NCI-H2196 treated with DMSO at 0.1 percent for 48 hours (cell line): ENCODE measurements around the gene S100A4.
"Not testable (repeated sequence)": the region's sequence is repeated elsewhere in the genome, so short reads cannot be mapped to it uniquely, and the experiment has no call there.

Source experiments
- DNase-seq: peaks from one replicate; lab custom pipeline; 2025; ENCODE audit not compliant: unreplicated experiment; lab: John Stamatoyannopoulos, UW

S100A4 gene

DNA sequence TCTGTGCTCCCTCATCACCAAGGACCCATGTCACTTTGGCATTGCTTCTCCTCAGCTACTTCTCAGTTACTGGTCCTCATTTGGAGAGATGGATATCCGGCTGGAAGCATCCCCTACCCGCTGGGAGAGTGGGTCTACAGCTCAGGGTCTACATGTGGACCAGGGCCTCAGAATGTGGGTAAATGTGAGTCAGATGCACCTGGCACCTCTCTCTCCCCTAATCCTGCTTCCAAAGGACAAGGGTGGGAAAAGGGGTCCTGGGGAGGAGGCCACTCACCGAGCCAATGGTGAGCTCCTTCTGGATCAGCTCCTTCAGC is 10.7 kb downstream of the S100A4 start:
- DNase-seq: no peak

- no peak for DNase-seq
Measured at GRCh38 chr1:153534226-153534924, 11.2 kb downstream of the S100A4 start.

DNA sequence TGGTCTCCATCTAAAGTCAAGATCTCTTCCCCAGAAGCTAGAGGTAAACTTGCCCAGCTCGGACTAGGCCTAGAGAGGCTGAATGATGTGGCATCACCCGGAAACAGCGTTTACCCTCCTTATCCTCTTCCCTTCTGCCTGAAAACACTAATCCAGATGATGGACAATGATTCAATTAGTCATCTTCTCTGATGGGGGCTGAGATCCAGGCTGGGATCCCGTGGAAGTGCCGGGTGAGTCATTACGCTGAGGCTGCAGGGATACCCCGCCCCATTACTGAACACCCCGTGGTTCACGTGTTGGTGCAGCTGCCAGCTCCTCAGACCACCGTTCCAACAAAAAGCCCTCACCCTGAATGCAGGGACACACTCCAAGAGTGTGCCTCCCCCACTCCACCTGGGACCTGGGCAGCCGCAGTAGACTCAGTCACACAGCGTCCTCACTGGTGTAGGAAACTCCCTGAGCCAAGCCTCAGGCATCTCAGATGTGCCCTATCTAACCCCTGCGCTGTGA is 11.9 kb downstream of the S100A4 start:
- no peak for DNase-seq

GRCh38 chr1:153532769-153533599 is 12.6 kb downstream of the S100A4 start:
- peak; percentile 70 for DNase-seq

DNA sequence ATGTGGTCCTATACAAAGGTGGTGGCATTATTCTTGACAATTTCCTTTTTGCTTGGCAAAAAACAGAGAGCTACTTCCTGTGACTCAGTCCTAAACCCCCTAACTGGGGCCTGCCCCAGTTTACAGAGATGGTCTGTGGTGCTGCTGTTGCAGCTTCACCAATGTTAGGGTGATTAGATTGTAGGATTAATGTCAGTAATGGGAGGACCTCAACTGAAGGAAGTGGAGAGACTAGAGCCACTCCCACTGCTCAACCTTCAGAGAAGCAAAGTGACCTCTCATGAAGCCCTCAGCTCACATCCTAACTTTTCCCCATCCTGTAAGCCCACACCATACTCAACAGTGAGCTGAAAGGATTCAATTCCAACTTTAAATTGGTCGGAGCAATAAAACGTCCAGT is 13.4 kb downstream of the S100A4 start:
- DNase-seq: no peak

- no peak for DNase-seq
Measured at GRCh38 chr1:153531638-153532037, 14.0 kb downstream of the S100A4 start.

GRCh38 chr1:153527683-153528040 is 17.9 kb downstream of the S100A4 start:
- no peak for DNase-seq

DNA sequence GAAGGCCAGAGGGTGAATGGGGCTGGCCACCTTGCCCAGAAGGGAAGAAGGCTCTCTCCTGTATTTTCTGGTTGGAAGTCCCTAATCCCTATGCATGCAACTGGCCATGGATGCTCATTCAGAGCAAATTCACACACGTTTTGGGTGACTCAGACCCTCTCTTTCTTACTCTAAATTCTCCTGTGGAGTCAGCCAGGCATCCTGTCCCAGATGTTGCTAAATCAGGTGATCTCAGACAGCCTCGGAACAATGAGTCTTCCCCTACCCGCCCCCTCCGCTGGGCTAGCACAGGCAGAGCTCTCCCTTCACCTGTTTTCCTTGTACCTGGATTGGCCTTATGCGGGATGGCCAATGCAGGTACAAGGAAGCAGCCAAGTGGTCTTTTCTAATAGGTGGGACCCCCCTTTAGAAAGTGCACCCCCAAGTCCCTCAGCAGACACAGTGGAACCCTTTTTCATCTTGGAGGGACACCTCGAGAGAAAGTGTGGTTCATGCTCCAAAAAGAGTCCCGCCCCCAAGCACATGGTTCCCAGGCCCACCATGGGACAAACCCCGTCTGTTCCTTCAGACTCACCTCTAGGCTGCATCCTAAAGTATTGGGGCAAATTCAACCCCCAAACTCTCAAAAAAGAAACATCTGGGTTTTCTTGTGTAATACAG is 18.5 kb downstream of the S100A4 start:
- no peak for DNase-seq

DNA sequence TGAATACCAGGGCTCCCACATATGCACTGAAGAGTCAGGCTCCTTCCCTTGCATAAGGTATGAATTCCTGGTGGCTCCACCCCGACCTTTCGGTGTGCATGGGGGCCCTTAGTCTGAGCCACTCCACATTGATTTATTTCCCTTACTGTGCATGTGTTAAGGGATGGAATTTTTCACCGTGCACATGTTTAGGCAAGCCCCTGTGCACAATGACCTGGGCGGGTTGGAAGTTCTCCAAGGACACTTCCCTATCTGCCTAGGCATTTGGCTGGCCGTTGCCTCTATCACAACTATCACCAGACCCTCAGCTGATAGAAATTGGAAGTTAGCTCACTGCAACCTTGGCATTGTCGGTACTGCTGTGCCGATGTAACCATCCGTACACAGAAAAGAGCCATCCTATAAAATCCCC is 19.5 kb downstream of the S100A4 start:
- DNase-seq: peak; percentile 32

DNA sequence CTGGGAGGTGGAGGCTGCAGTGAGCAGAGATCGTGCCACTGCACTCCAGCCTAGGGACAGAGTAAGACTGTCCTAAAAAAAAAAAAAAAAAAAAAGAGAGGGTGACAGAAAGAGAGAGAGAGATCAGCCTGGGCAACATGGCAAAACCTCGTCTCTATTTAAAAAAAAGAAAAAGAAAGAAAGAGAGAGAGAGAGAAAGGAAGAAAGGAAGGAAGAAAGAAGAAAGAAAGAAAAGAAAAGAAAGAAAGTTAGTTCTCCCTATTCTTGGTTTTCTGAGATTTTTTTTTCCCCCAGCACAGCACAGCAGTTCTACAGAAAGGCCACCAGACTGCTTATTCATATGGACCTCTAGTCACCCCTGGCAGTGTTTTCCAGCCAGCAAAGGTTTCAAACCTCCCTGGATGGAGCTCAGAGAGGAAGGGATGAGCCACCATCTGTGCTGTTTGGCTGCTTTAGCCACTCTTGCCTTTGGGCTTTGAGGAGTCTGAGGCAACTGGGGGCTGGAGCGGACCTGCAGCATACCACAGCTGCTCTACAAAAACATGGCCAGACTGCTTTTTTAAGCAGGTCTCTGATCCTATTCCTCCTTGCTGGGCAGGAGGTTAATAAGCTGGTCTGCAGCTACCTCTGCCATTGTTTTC is 20.4 kb downstream of the S100A4 start:
- no peak for DNase-seq

- DNase-seq: not testable (repeated sequence)
Measured at GRCh38 chr1:153522353-153523048, 23.1 kb downstream of the S100A4 start.

DNA sequence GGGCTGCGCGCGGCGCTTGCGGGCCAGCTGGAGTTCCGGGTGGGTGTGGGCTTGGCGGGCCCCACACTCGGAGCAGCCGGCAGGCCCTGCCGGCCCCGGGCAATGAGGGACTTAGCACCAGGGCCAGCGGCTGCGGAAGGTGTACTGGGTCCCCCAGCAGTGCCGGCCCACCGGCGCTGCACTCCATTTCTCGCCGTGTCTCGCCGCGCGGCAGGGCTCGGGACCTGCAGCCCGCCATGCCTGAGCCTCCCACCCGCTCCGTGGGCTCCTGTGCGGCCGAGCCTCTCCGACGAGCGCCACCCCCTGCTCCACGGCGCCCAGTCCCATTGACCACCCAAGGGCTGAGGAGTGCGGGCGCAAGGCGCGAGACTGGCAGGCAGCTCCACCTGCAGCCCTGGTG is 23.8 kb downstream of the S100A4 start:
- not testable (repeated sequence) for DNase-seq

DNA sequence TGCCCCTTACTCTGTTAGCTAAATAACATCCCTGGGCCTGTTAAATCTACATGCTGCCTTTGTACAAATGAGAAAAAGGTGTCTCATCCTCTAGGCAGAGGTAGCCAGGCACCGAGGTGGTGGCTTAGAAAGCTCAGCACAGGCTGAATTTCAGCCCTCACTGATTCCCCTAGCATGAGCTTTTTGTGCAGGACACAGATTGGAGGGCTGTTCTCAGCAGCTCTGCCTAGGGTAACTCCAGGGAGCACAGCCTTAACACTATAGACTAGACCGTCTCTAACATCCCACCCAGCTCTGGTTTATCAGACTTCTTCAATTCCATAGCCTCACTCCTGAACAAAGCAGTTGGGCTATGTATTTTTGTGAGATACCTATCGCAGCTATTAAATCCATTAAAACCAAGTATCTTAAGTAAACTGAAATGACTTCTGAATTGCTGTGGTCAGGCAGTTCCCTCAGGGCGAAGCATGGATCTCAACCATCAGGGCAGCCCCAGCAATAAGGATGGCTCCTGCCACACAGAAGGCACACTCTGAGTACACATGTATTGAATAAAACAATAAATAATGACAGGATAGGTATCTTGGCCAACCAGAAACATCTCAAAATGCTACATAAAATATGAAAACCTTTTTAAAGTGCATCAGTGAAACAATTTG is 24.7 kb downstream of the S100A4 start:
- DNase-seq: no peak

DNA sequence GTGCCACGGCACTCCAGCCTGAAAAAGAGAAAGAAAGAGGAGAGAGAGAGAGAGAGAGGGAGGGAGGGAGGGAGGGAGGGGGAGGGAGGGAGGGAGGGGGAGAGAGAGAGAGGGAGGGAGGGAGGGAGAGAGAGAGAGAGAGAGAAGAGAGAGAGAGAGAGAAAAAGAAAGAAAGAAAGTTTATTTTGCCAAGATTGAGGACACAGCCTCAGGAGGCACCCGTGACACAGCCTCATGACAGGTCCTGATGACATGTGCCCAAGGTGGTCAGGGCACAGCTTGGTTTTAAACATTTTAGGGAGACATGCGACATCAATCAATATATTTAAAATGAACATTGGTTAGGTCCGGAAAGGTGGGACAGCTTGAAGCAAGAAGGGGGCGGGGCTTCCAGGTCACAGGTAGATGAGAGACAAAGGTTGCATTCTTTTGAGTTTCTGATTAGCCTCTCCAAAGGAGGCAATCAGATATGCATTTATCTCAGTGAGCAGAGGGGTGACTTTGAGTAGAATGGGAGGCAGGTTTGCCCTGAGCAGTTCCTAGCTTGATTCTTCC is 25.4 kb downstream of the S100A4 start:
- not testable (repeated sequence) for DNase-seq

DNA sequence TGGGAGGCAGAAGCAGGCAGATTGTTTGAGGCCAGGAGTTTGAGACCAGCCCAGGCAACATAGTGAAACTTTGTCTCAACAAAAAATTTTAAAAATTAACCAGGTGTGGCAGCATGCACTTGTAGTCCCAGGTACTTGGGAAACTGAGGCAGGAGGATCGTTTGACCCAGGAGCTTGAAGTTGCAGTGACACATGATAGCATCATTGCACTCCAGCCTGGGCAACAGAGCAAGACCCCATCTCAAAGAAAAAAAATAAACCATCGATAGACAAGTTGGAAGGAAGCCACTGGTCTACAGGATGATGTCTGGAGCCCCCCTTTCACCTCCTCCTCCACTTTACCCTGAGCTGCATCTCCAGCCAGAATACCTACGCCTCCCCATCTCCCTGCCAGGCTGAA is 26.4 kb downstream of the S100A4 start:
- DNase-seq: no peak

DNA sequence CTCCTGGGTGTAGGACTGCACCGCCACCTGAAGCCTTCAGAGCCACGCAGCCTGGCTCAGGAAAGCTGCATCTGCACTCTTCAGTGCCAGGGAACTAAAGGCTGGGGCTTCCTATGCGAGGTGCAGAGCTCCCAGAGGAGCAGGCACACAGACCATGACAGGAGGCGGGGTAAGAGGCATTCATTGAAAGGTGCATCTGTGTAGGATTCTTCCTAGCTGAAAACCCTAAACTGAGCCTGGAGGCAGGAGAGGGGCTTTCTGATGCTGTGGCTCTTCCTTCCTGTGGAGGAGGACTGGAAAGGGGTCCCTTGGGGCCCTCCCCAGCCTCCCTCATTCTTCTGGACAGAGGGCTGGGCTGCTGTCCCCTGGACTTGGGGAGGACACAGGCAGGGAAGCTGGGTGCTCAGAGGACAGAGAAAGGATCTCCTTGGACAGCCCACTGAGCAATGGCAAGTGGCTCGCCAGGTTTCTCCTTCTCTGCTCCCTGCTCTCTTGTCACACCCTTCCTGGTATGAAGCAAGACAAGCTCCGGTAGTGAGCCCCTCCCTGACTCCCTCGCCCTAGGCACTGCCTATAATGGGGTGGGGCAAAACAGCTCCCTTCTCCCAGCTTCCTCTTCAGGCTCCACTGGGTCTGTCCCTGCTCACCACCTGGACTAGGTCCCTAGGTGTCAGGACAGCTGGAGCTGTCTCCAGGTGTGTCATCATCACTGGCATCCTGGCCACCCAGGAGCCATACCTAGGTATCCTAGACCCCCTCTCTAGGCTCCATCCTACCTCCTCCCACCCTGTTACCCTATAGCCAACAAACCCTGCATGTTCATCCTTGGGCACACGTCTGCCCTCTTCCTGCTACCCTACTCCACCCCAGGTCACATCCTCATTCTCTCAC is 29.9 kb downstream of the S100A4 start:
- DNase-seq: peak; percentile 47

DNA sequence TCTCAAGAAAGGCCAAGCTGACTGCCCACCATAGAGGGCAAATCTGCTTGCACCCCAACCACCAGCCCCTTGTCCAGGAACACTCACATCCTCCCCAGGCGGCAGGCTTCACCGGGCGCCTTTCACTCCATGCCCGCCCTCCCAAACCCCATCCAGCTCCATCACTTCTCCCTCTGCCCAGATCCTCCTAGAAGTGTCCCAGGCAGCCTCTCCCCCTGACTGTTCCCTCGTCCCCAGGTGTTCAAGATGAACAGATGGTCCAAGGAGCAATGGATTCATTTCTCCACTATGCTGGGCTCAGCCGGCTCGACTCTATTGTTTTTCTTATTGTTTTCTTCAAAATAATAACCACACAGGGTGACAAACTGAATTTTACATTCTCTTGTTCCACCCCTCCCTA is 31.9 kb downstream of the S100A4 start:
- no peak for DNase-seq

GRCh38 chr1:153513023-153513422 is 32.6 kb downstream of the S100A4 start:
- no peak for DNase-seq

DNA sequence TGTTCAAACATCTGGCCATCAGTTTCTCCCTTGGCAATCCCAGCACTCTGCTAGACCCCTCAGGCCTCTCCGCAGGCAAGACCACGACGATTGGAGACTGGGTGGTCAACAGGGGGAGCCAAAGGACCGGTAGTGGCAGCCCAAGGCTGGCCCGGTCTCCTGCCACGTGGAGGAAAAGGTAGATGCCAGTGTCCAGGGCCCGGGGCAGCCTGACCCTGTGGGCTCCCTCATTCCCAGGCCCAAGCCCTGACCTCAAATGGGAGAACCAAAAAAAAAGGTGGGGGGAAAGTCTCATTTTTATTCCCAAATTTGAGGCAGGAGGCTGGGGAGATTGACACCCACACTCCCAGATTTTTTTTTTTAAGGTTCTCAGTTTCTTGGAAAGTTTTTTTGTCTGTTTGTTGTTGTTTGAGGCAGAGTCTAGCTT is 34.6 kb downstream of the S100A4 start:
- DNase-seq: peak; percentile 78
